Activated CD4-positive, alpha-beta memory T cell treated with anti-CD3 and anti-CD28 coated beads, Interleukin-2, amount 10 ng/mL, durations not matched to agents 7 days and 5 days (primary cell): Measurements from ENCODE around the gene CCDC102A. TPM values are rescaled to one million over a fixed set of nuclear protein-coding genes. Genes with fewer than 3 reads are reported as not detected.

Experiments used
- CTCF ChIA-PET: fragments of 350-600 bp; sonication (Branson Sonifier 250); formaldehyde crosslinking; loops from one replicate; lab custom pipeline; 2021; ENCODE audit warnings: antibody characterized with exemption, inconsistent platforms; lab: Charles Lee
- POLR2A ChIA-PET: fragments of 350-600 bp; sonication (Branson Sonifier 250); formaldehyde crosslinking; loops from one replicate; lab custom pipeline; 2021; ENCODE audit warnings: antibody characterized with exemption; lab: Charles Lee
- DNase-seq: peaks from one replicate; pipeline ENCODE4 v3.0.0-alpha.2; 2020
- H3K27ac Mint-ChIP-seq: one replicate; pipeline ENCODE4 v1.8.0; 2021; ENCODE audit warnings: mild to moderate bottlenecking, mixed read lengths
- H3K27me3 Mint-ChIP-seq: one replicate; pipeline ENCODE4 v1.8.0; 2021; ENCODE audit warnings: mixed read lengths
- H3K36me3 Mint-ChIP-seq: one replicate; pipeline ENCODE4 v1.8.0; 2021; ENCODE audit warnings: low read depth, mixed read lengths
- H3K4me1 Mint-ChIP-seq: one replicate; pipeline ENCODE4 v1.8.0; 2021; ENCODE audit warnings: mixed read lengths
- H3K4me3 Mint-ChIP-seq: one replicate; pipeline ENCODE4 v1.8.0; 2021; ENCODE audit warnings: mild to moderate bottlenecking, mixed read lengths
- H3K9me3 Mint-ChIP-seq: one replicate; pipeline ENCODE4 v1.8.0; 2021; ENCODE audit warnings: mixed read lengths
- total RNA-seq, 2 experiments: library from RNA; stranded (reverse); gene quantifications; one replicate each; pipeline ENCODE4 v1.2.3, GENCODE V29; 2021

The CCDC102A gene
- 1 to 10 TPM; 9.1 to 9.7 TPM for total RNA-seq

GRCh38 chr16:57536306-57537193, at the start of gene CCDC102A:
CCDC102A (minus strand) TSS chr16:57536571; CDS start chr16:57529177, 7,394 bp downstream.
- ChIA-PET POLR2A (interaction anchor here (0.6 to 3.6 kb wide), 16 partner anchors 9 to 393 kb away, joined by 3 to 23 read pairs (median 6); partner anchors contain the start of genes CIAPIN1, COQ9, DOK4 and KATNB1), CTCF (interaction anchor here (0.8 to 1.9 kb wide), 9 partner anchors 16 to 236 kb away, joined by 3 to 10 read pairs (median 4); partner anchors contain the start of gene POLR2C)
- no peaks in the 10 kb centered on the region for H3K36me3 Mint-ChIP-seq
- H3K27ac Mint-ChIP-seq = peak within 1 kb of the TSS; percentile 90
- DNase-seq = peak; percentile 41
- peak within 1 kb of the TSS; percentile 79 for H3K4me3 Mint-ChIP-seq
- peaks cover 76% of the 10 kb centered on the region for H3K4me1 Mint-ChIP-seq
- H3K9me3 Mint-ChIP-seq = no peaks in the 10 kb centered on the region
- no peaks in the 10 kb centered on the region for H3K27me3 Mint-ChIP-seq

- H3K36me3 Mint-ChIP-seq = peaks cover 7% of the 10 kb centered on the region
- peaks cover 26% of the 10 kb centered on the region for H3K4me1 Mint-ChIP-seq
Measured at GRCh38 chr16:57585051-57585687, 48.8 kb upstream of the CCDC102A start.

GRCh38 chr16:57579361-57579665, 42.9 kb upstream of the CCDC102A start:
- H3K27ac Mint-ChIP-seq = peak overlapping the region; percentile 85
- H3K4me3 Mint-ChIP-seq = no peak overlapping the region
- H3K36me3 Mint-ChIP-seq = peaks cover 14% of the 10 kb centered on the region
- no peaks in the 10 kb centered on the region for H3K9me3 Mint-ChIP-seq
- CTCF ChIA-PET = interaction anchor here (5.6 to 9.3 kb wide), 3 partner anchors 12 to 68 kb away, joined by 59 to 189 read pairs (median 140); no protein-coding TSS in a partner anchor
- POLR2A ChIA-PET = interaction anchor here (1.0 to 5.8 kb wide), 3 partner anchors 11 to 22 kb away, joined by 5 to 47 read pairs (median 19); no protein-coding TSS in a partner anchor
- peak; percentile 14 for DNase-seq
- peaks cover 49% of the 10 kb centered on the region for H3K4me1 Mint-ChIP-seq
- H3K27me3 Mint-ChIP-seq = peaks cover 7% of the 10 kb centered on the region

More at GRCh38 chr16:57585051-57585687, 48.8 kb upstream of the CCDC102A start:
- no peak overlapping the region for H3K27ac Mint-ChIP-seq
- H3K27me3 Mint-ChIP-seq = peaks cover 9% of the 10 kb centered on the region
- CTCF ChIA-PET = interaction anchor here (0.7 to 11.1 kb wide), 5 partner anchors 9 to 64 kb away, joined by 3 to 167 read pairs (median 5); no protein-coding TSS in a partner anchor
- no peak overlapping the region for H3K4me3 Mint-ChIP-seq
- no peak for DNase-seq
- H3K9me3 Mint-ChIP-seq = no peaks in the 10 kb centered on the region
- POLR2A ChIA-PET = interaction anchor here (0.9 kb wide), 1 partner anchor 15 kb away, joined by 3 read pairs; no protein-coding TSS in a partner anchor

- H3K36me3 Mint-ChIP-seq = peaks cover 14% of the 10 kb centered on the region
- ChIA-PET CTCF (interaction anchor here (0.5 to 9.3 kb wide), 7 partner anchors 13 to 491 kb away, joined by 3 to 189 read pairs (median 55); partner anchors contain the start of genes USB1 and ZNF319), POLR2A (interaction anchor here (1.0 to 5.8 kb wide), 9 partner anchors 12 to 278 kb away, joined by 5 to 47 read pairs (median 19); partner anchors contain the start of genes CCDC102A and KATNB1)
- peak overlapping the region; percentile 31 for H3K4me3 Mint-ChIP-seq
- no peaks in the 10 kb centered on the region for H3K9me3 Mint-ChIP-seq
- H3K27me3 Mint-ChIP-seq = peaks cover 5% of the 10 kb centered on the region
- peak; percentile 16 for DNase-seq
- peaks cover 50% of the 10 kb centered on the region for H3K4me1 Mint-ChIP-seq
- H3K27ac Mint-ChIP-seq = peak overlapping the region; percentile 85
Measured at GRCh38 chr16:57578521-57579360, 42.4 kb upstream of the CCDC102A start.

GRCh38 chr16:57577691-57578224, 41.4 kb upstream of the CCDC102A start:
- peaks cover 5% of the 10 kb centered on the region for H3K27me3 Mint-ChIP-seq
- no peaks in the 10 kb centered on the region for H3K9me3 Mint-ChIP-seq
- DNase-seq = peak; percentile 77
- peaks cover 57% of the 10 kb centered on the region for H3K4me1 Mint-ChIP-seq
- ChIA-PET POLR2A (interaction anchor here (0.9 to 5.8 kb wide), 12 partner anchors 13 to 421 kb away, joined by 3 to 47 read pairs (median 16); partner anchors contain the start of genes CCDC102A and KATNB1), CTCF (interaction anchor here (0.5 to 9.3 kb wide), 17 partner anchors 14 to 492 kb away, joined by 3 to 189 read pairs (median 6); partner anchors contain the start of genes CCDC102A, KATNB1, USB1 and ZNF319)
- peaks cover 14% of the 10 kb centered on the region for H3K36me3 Mint-ChIP-seq
- H3K4me3 Mint-ChIP-seq = peak overlapping the region; percentile 1
- peak overlapping the region; percentile 85 for H3K27ac Mint-ChIP-seq

GRCh38 chr16:57577214-57577613, 40.8 kb upstream of the CCDC102A start:
- H3K4me3 Mint-ChIP-seq = no peak overlapping the region
- POLR2A ChIA-PET = interaction anchor here (0.9 to 5.8 kb wide), 13 partner anchors 10 to 422 kb away, joined by 3 to 47 read pairs (median 14); partner anchors contain the start of genes CCDC102A and KATNB1

GRCh38 chr16:57576429-57576870, 40.1 kb upstream of the CCDC102A start:
- peaks cover 58% of the 10 kb centered on the region for H3K4me1 Mint-ChIP-seq
- peaks cover 3% of the 10 kb centered on the region for H3K27me3 Mint-ChIP-seq
- peaks cover 14% of the 10 kb centered on the region for H3K36me3 Mint-ChIP-seq
- CTCF ChIA-PET = interaction anchor here (0.6 to 9.3 kb wide), 61 partner anchors 9 to 624 kb away, joined by 3 to 189 read pairs (median 4); partner anchors contain the start of genes ADGRG5, CCDC102A, CFAP20 and KATNB1
- peak overlapping the region; percentile 85 for H3K27ac Mint-ChIP-seq
- no peaks in the 10 kb centered on the region for H3K9me3 Mint-ChIP-seq
- DNase-seq = peak; percentile 87
- no peak overlapping the region for H3K4me3 Mint-ChIP-seq
- POLR2A ChIA-PET = interaction anchor here (1.1 to 5.8 kb wide), 12 partner anchors 11 to 423 kb away, joined by 3 to 47 read pairs (median 12); partner anchors contain the start of gene KATNB1

More at GRCh38 chr16:57577214-57577613, 40.8 kb upstream of the CCDC102A start:
- Mint-ChIP-seq H3K36me3 (peaks cover 14% of the 10 kb centered on the region), H3K27ac (peak overlapping the region; percentile 85), H3K4me1 (peaks cover 58% of the 10 kb centered on the region), H3K9me3 (no peaks in the 10 kb centered on the region), H3K27me3 (peaks cover 5% of the 10 kb centered on the region)
- CTCF ChIA-PET = interaction anchor here (0.5 to 9.3 kb wide), 41 partner anchors 9 to 447 kb away, joined by 3 to 189 read pairs (median 5); partner anchors contain the start of genes ADGRG5, CCDC102A, KATNB1 and USB1
- no peak for DNase-seq

GRCh38 chr16:57575468-57576277, 39.3 kb upstream of the CCDC102A start:
- peaks cover 14% of the 10 kb centered on the region for H3K36me3 Mint-ChIP-seq
- DNase-seq = peak; percentile 13
- ChIA-PET CTCF (interaction anchor here (0.7 to 9.3 kb wide), 42 partner anchors 16 to 625 kb away, joined by 3 to 189 read pairs (median 4); partner anchors contain the start of genes CFAP20, KATNB1, POLR2C and USB1), POLR2A (interaction anchor here (1.1 to 5.8 kb wide), 7 partner anchors 15 to 160 kb away, joined by 3 to 47 read pairs (median 21); partner anchors contain the start of gene KATNB1)
- H3K4me1 Mint-ChIP-seq = peaks cover 58% of the 10 kb centered on the region
- no peaks in the 10 kb centered on the region for H3K9me3 Mint-ChIP-seq
- H3K27me3 Mint-ChIP-seq = peaks cover 3% of the 10 kb centered on the region
- H3K4me3 Mint-ChIP-seq = no peak overlapping the region
- H3K27ac Mint-ChIP-seq = no peak overlapping the region

- ChIA-PET CTCF (interaction anchor here (1.0 to 9.3 kb wide), 14 partner anchors 16 to 324 kb away, joined by 3 to 189 read pairs (median 7); no protein-coding TSS in a partner anchor), POLR2A (interaction anchor here (1.1 to 5.8 kb wide), 6 partner anchors 16 to 161 kb away, joined by 3 to 47 read pairs (median 20); partner anchors contain the start of gene KATNB1)
- no peak for DNase-seq
- Mint-ChIP-seq H3K4me1 (peaks cover 51% of the 10 kb centered on the region), H3K9me3 (peaks cover under 1% of the 10 kb centered on the region), H3K27me3 (peaks cover 3% of the 10 kb centered on the region), H3K27ac (no peak overlapping the region), H3K36me3 (peaks cover 15% of the 10 kb centered on the region), H3K4me3 (no peak overlapping the region)
Measured at GRCh38 chr16:57574646-57575467, 38.5 kb upstream of the CCDC102A start.
